Caco-2 (cell line): ENCODE results near the gene MID1. TPM values are rescaled to one million over a fixed set of nuclear protein-coding genes. Genes with fewer than 3 reads are reported as not detected.

Source experiments
- BruUV-seq: library from RNA; stranded (reverse); fragments of 400-500 nt; replicated peaks from 2 replicates; lab custom pipeline; 2021; lab: Mats Ljungman, UMichigan
- CTCF ChIA-PET: fragments of 300-600 bp; sonication (Branson Sonifier 250); formaldehyde crosslinking; loops from one replicate; lab custom pipeline; 2022; ENCODE audit warnings: antibody characterized with exemption; lab: Charles Lee
- POLR2A ChIA-PET: fragments of 300-600 bp; sonication (Branson Sonifier 250); formaldehyde crosslinking; loops from one replicate; lab custom pipeline; 2022; ENCODE audit warnings: antibody characterized with exemption; lab: Charles Lee
- DNase-seq, 2 experiments: peaks; one replicate each; pipeline versions ENCODE4 v3.0.0 to v3.0.0-alpha.2; 2020 to 2022
- H3K27me3 ChIP-seq: replicated peaks from 2 replicates; pipeline ENCODE4 v1.6.0; 2011; ENCODE audit warnings: low read length; ENCODE audit not compliant: control insufficient read depth, insufficient read depth
- H3K36me3 ChIP-seq: 2 replicates; pipeline ENCODE4 v1.5.1; 2011; ENCODE audit warnings: low read length; ENCODE audit not compliant: control insufficient read depth, insufficient read depth
- H3K4me1 ChIP-seq: fragments of 250-450 bp; sonication (Bioruptor Pico); 2 replicates; pipeline ENCODE4 v1.5.1; 2020; ENCODE audit warnings: mild to moderate bottlenecking
- H3K4me3 ChIP-seq: 2 replicates; pipeline ENCODE4 v1.5.1; 2011; ENCODE audit warnings: low read depth, mild to moderate bottlenecking, control low read depth, low read length
- H3K9me3 ChIP-seq: fragments of 250-450 bp; sonication (Bioruptor Pico); 2 replicates; pipeline ENCODE4 v1.5.1; 2020; ENCODE audit warnings: mild to moderate bottlenecking, moderate library complexity
- H3K27ac Mint-ChIP-seq: one replicate; pipeline ENCODE4 v1.8.0; 2022; ENCODE audit warnings: mixed read lengths; ENCODE audit not compliant: unreplicated experiment
- H3K27me3 Mint-ChIP-seq: one replicate; pipeline ENCODE4 v1.8.0; 2022; ENCODE audit warnings: mixed read lengths; ENCODE audit not compliant: insufficient read depth, unreplicated experiment
- H3K36me3 Mint-ChIP-seq: one replicate; pipeline ENCODE4 v1.8.0; 2022; ENCODE audit warnings: mild to moderate bottlenecking, mixed read lengths; ENCODE audit not compliant: insufficient read depth, unreplicated experiment
- H3K4me1 Mint-ChIP-seq: one replicate; pipeline ENCODE4 v1.8.0; 2022; ENCODE audit warnings: low read depth, mixed read lengths; ENCODE audit not compliant: unreplicated experiment
- H3K4me3 Mint-ChIP-seq: one replicate; pipeline ENCODE4 v1.8.0; 2022; ENCODE audit warnings: mild to moderate bottlenecking, moderate library complexity, mixed read lengths; ENCODE audit not compliant: unreplicated experiment
- H3K9me3 Mint-ChIP-seq: one replicate; pipeline ENCODE4 v1.8.0; 2022; ENCODE audit warnings: mixed read lengths; ENCODE audit not compliant: unreplicated experiment
- CTCF ChIP-seq, 2 experiments: fragments of 200-600 bp in 1 of 2; IDR thresholded peaks; 1 replicate in 1 of 2; 2 replicates in 1 of 2; pipeline versions ENCODE4 v1.5.1 to v1.8.0; 2011 to 2022; ENCODE audit warnings: antibody characterized with exemption in 1 of 2, control low read depth in 1 of 2, inconsistent platforms in 1 of 2, low read depth in 1 of 2, low read length in 1 of 2, mild to moderate bottlenecking in 1 of 2, moderate library complexity in 1 of 2; ENCODE audit not compliant: insufficient read depth in 1 of 2, severe bottlenecking in 1 of 2, unreplicated experiment in 1 of 2
- intact Hi-C: fragments of 100-400 bp; cut with micrococcal nuclease; formaldehyde crosslinking; loops from one replicate; pipeline ENCODE4 v1.10.0; 2022; ENCODE audit not compliant: unreplicated experiment
- total RNA-seq: library from RNA; stranded (reverse); gene quantifications from 2 replicates; pipeline ENCODE4 v1.2.3, GENCODE V29; 2022

Gene MID1
- total RNA-seq, 1 experiment from 2014 or later, result 61.3 TPM

DNA sequence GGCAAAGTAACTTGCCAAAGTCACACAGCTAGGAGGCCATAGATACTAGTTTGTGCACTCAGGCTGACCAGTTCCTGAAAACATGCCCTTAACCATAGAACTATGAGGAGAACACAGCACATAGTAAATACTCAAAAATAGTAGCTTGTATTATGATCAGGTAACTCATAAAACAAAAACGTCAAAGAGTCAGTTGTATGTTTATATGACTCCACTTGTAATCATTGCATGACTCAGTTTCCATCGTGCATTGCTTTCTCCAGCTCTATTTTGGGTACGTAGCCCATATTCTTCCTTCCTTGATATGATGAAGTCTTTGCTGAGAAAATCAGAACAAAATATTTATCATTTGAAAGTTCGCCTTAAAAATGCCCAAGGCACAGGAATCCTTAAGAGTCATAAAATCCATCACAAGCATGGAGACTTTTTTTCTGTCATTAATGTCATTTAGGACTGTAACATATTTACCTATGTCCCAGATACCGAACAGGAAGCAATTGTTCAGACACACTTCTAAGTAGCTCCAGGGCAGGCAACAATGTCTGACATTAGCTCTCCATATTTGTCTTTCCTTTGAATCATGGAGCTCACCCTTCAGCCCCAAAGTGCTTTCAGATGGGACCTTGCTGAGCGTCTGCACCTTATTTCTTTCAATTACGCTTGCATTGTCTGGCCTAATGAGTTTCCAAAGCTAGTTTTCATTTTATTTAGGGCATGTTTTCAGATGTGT lies 11.2 kb upstream of the MID1 start:
- Histone ChIP-seq H3K4me3 (no peak overlapping the region), H3K36me3 (no peaks in the 10 kb centered on the region), H3K27me3 (no peaks in the 10 kb centered on the region), H3K4me1 (peaks cover 8% of the 10 kb centered on the region), H3K9me3 (no peaks in the 10 kb centered on the region)
- H3K36me3 Mint-ChIP-seq, result peaks cover 6% of the 10 kb centered on the region
- H3K4me3 Mint-ChIP-seq, result no peak overlapping the region
- no peaks in the 10 kb centered on the region for H3K27me3 Mint-ChIP-seq
- CTCF ChIA-PET, result no interaction called here
- no peaks in the 10 kb centered on the region for H3K9me3 Mint-ChIP-seq
- no peak for DNase-seq
- TF ChIP-seq CTCF (IDR thresholded peaks at IDR 0.05; ENCODE audit: insufficient read depth in 1 of 2, low read depth in 1 of 2, low read length in 1 of 2, severe bottlenecking in 1 of 2, unreplicated experiment in 1 of 2), result no peak
- intact Hi-C loops, result no loop called here
- no TSS peak for BruUV-seq
- POLR2A ChIA-PET, result no interaction called here
- H3K4me1 Mint-ChIP-seq, result peaks cover 11% of the 10 kb centered on the region
- H3K27ac Mint-ChIP-seq, result no peak overlapping the region

- Mint-ChIP-seq H3K36me3 (peaks cover 6% of the 10 kb centered on the region), H3K27me3 (no peaks in the 10 kb centered on the region), H3K4me3 (no peak overlapping the region), H3K4me1 (peaks cover 11% of the 10 kb centered on the region), H3K9me3 (no peaks in the 10 kb centered on the region), H3K27ac (no peak overlapping the region)
- intact Hi-C loops, result no loop called here
- H3K9me3 ChIP-seq, result no peaks in the 10 kb centered on the region
- BruUV-seq, result no TSS peak
- no peak overlapping the region for H3K4me3 ChIP-seq
- peaks cover 8% of the 10 kb centered on the region for H3K4me1 ChIP-seq
- POLR2A ChIA-PET, result no interaction called here
- no peaks in the 10 kb centered on the region for H3K27me3 ChIP-seq
- TF ChIP-seq CTCF (IDR thresholded peaks at IDR 0.05; ENCODE audit: insufficient read depth in 1 of 2, low read depth in 1 of 2, low read length in 1 of 2, severe bottlenecking in 1 of 2, unreplicated experiment in 1 of 2), result no peak
- H3K36me3 ChIP-seq, result no peaks in the 10 kb centered on the region
- CTCF ChIA-PET, result no interaction called here
- DNase-seq, result no peak
Measured at GRCh38 chrX:10630320-10630719, 9.9 kb upstream of the MID1 start.

DNA sequence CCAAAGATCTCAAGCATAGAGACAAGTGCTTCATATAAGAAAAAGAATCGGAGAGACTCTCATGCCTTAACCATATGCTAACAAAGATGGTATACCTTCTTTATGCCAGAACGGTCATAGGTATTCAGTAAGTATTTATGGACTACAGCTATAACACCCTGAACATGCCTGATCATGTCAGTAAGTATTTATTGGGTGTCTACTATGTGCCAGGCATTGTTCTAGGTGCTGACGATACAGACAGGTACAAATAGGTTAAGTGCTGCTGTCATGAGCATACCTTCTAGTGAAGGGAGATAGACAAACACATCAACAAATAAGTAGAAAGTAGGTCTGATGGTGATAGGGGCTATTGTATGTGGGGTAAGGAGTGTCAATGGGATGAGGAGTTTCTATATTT lies 9.5 kb upstream of the MID1 start:
- DNase-seq, result no peak
- TF ChIP-seq CTCF (IDR thresholded peaks at IDR 0.05; ENCODE audit: insufficient read depth in 1 of 2, low read depth in 1 of 2, low read length in 1 of 2, severe bottlenecking in 1 of 2, unreplicated experiment in 1 of 2), result no peak
- H3K36me3 Mint-ChIP-seq, result peaks cover 6% of the 10 kb centered on the region
- no peak overlapping the region for H3K27ac Mint-ChIP-seq
- no peak overlapping the region for H3K4me3 Mint-ChIP-seq
- intact Hi-C loops, result no loop called here
- no peaks in the 10 kb centered on the region for H3K9me3 Mint-ChIP-seq
- peaks cover 11% of the 10 kb centered on the region for H3K4me1 Mint-ChIP-seq
- CTCF ChIA-PET, result no interaction called here
- no TSS peak for BruUV-seq
- Histone ChIP-seq H3K36me3 (no peaks in the 10 kb centered on the region), H3K27me3 (no peaks in the 10 kb centered on the region), H3K9me3 (no peaks in the 10 kb centered on the region), H3K4me1 (peaks cover 8% of the 10 kb centered on the region), H3K4me3 (no peak overlapping the region)
- H3K27me3 Mint-ChIP-seq, result no peaks in the 10 kb centered on the region
- POLR2A ChIA-PET, result no interaction called here
